Ishikawa (cell line): Measurements from ENCODE around the gene GNPTAB.

Experiments
- CEBPB ChIP-seq: IDR thresholded peaks from 2 replicates; pipeline ENCODE4 v1.6.1; 2012
- CREB1 ChIP-seq: IDR thresholded peaks from 2 replicates; pipeline ENCODE4 v1.6.1; 2012; ENCODE audit warnings: low read depth
- EGR1 ChIP-seq: IDR thresholded peaks from 2 replicates; pipeline ENCODE4 v1.6.1; 2012
- EP300 ChIP-seq: IDR thresholded peaks from 2 replicates; pipeline ENCODE4 v1.6.1; 2012; ENCODE audit warnings: borderline replicate concordance
- FOXM1 ChIP-seq: IDR thresholded peaks from 2 replicates; pipeline ENCODE4 v1.6.1; 2012; ENCODE audit warnings: low read depth, borderline replicate concordance
- NFIC ChIP-seq: IDR thresholded peaks from 2 replicates; pipeline ENCODE4 v1.6.1; 2012
- RAD21 ChIP-seq: IDR thresholded peaks from 2 replicates; pipeline ENCODE4 v1.6.1; 2012; ENCODE audit warnings: low read depth
- TAF1 ChIP-seq: IDR thresholded peaks from 2 replicates; pipeline ENCODE4 v1.6.1; 2012; ENCODE audit warnings: low read depth, mild to moderate bottlenecking
- TCF12 ChIP-seq: IDR thresholded peaks from 2 replicates; pipeline ENCODE4 v1.6.1; 2012; ENCODE audit warnings: low read depth
- TEAD4 ChIP-seq: IDR thresholded peaks from 2 replicates; pipeline ENCODE4 v1.6.1; 2012
- YY1 ChIP-seq: IDR thresholded peaks from 2 replicates; pipeline ENCODE4 v1.6.1; 2012; ENCODE audit warnings: low read depth
- ZBTB7A ChIP-seq: IDR thresholded peaks from 2 replicates; pipeline ENCODE4 v1.6.1; 2012; ENCODE audit warnings: low read depth
- TF ChIP-seq, protein P1 (sequence below): IDR thresholded peaks from 2 replicates; pipeline ENCODE4 v1.6.1; 2012; ENCODE audit warnings: low read depth, mild to moderate bottlenecking
- TF ChIP-seq, protein P2 (sequence below): IDR thresholded peaks from 2 replicates; pipeline ENCODE4 v1.6.1; 2012
- TF ChIP-seq, protein P3 (sequence below): IDR thresholded peaks from 2 replicates; pipeline ENCODE4 v1.6.1; 2012

GNPTAB gene

GRCh38 chr12:101783838-101784237, 46.9 kb downstream of the GNPTAB start:
- TF ChIP-seq, protein P1, sequence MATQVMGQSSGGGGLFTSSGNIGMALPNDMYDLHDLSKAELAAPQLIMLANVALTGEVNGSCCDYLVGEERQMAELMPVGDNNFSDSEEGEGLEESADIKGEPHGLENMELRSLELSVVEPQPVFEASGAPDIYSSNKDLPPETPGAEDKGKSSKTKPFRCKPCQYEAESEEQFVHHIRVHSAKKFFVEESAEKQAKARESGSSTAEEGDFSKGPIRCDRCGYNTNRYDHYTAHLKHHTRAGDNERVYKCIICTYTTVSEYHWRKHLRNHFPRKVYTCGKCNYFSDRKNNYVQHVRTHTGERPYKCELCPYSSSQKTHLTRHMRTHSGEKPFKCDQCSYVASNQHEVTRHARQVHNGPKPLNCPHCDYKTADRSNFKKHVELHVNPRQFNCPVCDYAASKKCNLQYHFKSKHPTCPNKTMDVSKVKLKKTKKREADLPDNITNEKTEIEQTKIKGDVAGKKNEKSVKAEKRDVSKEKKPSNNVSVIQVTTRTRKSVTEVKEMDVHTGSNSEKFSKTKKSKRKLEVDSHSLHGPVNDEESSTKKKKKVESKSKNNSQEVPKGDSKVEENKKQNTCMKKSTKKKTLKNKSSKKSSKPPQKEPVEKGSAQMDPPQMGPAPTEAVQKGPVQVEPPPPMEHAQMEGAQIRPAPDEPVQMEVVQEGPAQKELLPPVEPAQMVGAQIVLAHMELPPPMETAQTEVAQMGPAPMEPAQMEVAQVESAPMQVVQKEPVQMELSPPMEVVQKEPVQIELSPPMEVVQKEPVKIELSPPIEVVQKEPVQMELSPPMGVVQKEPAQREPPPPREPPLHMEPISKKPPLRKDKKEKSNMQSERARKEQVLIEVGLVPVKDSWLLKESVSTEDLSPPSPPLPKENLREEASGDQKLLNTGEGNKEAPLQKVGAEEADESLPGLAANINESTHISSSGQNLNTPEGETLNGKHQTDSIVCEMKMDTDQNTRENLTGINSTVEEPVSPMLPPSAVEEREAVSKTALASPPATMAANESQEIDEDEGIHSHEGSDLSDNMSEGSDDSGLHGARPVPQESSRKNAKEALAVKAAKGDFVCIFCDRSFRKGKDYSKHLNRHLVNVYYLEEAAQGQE = no peak
- TF ChIP-seq, protein P2, sequence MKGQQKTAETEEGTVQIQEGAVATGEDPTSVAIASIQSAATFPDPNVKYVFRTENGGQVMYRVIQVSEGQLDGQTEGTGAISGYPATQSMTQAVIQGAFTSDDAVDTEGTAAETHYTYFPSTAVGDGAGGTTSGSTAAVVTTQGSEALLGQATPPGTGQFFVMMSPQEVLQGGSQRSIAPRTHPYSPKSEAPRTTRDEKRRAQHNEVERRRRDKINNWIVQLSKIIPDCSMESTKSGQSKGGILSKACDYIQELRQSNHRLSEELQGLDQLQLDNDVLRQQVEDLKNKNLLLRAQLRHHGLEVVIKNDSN = no peak
- TF ChIP-seq EGR1 (no peak), TEAD4 (no peak), RAD21 (no peak), CEBPB (no peak), EP300 (no peak), FOXM1 (no peak), YY1 (no peak), CREB1 (no peak), NFIC (no peak), TAF1 (no peak), TCF12 (no peak)
- TF ChIP-seq, protein P3, sequence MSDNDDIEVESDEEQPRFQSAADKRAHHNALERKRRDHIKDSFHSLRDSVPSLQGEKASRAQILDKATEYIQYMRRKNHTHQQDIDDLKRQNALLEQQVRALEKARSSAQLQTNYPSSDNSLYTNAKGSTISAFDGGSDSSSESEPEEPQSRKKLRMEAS = no peak

- no peak for TF ChIP-seq YY1
- TF ChIP-seq TCF12 = no peak
- TF ChIP-seq RAD21 = no peak
- TF ChIP-seq EGR1 = no peak
- TF ChIP-seq TEAD4 = no peak
- no peak for TF ChIP-seq CREB1
- TF ChIP-seq, protein P1 = no peak
- TF ChIP-seq CEBPB = no peak
Observed at GRCh38 chr12:101783150-101783549, 47.6 kb downstream of the GNPTAB start.

DNA sequence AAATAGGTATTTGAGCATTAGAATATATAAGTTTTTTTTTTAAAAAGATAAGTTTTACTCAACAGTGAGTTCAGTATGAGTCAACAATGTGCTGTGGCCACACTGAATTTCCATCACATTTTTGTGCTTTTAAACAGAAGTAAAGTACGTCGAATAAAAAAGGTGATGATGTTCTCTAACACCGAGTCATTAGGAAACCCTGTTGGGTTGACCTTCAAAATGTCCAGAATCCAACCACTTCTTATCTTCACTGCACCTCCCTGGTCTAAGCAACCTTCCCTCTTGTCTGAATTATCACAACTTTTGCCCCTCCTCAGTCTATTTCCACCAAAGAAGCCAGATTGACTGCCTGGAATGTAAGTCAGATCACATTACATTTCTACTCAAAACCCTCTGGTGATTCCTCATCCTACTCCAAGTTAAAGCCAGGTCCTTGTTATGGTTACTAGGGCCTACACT, 48.5 kb downstream of the GNPTAB start:
- TF ChIP-seq, protein P2 = no peak
- no peak for TF ChIP-seq TEAD4
- TF ChIP-seq EP300 = no peak
- no peak for TF ChIP-seq NFIC
- TF ChIP-seq TAF1 = no peak

GRCh38 chr12:101781834-101782233, 48.9 kb downstream of the GNPTAB start:
- TF ChIP-seq TEAD4 = no peak
- no peak for TF ChIP-seq TAF1
- TF ChIP-seq, protein P3 = no peak
- no peak for TF ChIP-seq TCF12
- TF ChIP-seq RAD21 = no peak
- no peak for TF ChIP-seq YY1
- TF ChIP-seq FOXM1 = no peak
- TF ChIP-seq CEBPB = no peak
- TF ChIP-seq EP300 = no peak
- no peak for TF ChIP-seq ZBTB7A
- TF ChIP-seq, protein P2 = no peak

DNA sequence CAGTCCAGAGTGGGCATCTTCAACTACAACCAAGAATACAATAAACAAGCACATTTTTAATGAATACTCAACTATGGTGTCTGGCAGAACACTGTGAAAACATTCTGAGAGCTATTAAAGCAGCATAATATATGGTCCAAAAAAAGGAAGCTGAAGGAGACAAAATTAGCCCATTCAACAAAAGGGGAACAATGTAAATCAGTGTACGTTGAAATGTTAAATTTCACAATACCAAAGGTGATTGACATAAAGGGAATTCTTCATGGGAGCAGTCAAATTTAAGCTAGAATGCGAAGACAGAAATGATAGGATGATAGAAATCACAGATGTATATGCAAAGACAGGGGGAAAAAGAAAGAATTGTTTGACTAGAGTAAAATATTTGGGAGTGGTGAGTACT, 50.2 kb downstream of the GNPTAB start:
- TF ChIP-seq CEBPB = no peak
- TF ChIP-seq, protein P1 = no peak
- no peak for TF ChIP-seq NFIC
